ENCODE measurements around the gene YWHAG. TPM values are rescaled to one million over a fixed set of nuclear protein-coding genes. Genes with fewer than 3 reads are reported as not detected.

Gene YWHAG
- total and polyA plus RNA-seq, 2 experiments from 2014 or later, result 82.2 to 179 TPM

DNA sequence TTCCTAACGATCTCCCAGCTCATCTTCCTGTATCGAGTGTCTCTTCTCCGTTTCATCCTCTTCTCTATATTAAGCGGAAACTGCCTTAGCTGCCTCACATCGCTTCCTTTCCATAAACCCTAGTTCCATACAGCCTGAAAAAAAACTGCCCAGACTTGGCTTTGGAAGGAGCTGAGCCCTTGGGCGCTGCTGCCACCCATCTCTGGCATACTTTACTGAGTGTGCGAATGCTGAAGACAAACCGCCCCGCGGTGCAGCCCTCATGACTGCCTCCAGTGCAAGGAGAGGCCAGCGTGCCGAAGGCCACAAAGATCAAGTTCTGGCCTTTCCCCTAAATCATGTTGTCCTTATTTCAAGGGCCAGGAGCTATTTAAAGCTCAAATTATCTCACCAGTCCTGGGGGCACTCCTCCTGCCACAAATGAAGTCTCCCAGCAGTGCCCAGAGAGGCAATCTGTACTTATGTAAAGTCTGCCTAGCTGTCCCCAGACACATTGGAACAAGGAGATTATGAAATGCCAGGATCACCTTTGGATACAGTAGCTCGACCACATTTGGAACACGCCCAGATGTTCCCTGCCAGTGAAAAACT, 25.2 kb downstream of the YWHAG start (continued):
- TF ChIP-seq, protein P1, sequence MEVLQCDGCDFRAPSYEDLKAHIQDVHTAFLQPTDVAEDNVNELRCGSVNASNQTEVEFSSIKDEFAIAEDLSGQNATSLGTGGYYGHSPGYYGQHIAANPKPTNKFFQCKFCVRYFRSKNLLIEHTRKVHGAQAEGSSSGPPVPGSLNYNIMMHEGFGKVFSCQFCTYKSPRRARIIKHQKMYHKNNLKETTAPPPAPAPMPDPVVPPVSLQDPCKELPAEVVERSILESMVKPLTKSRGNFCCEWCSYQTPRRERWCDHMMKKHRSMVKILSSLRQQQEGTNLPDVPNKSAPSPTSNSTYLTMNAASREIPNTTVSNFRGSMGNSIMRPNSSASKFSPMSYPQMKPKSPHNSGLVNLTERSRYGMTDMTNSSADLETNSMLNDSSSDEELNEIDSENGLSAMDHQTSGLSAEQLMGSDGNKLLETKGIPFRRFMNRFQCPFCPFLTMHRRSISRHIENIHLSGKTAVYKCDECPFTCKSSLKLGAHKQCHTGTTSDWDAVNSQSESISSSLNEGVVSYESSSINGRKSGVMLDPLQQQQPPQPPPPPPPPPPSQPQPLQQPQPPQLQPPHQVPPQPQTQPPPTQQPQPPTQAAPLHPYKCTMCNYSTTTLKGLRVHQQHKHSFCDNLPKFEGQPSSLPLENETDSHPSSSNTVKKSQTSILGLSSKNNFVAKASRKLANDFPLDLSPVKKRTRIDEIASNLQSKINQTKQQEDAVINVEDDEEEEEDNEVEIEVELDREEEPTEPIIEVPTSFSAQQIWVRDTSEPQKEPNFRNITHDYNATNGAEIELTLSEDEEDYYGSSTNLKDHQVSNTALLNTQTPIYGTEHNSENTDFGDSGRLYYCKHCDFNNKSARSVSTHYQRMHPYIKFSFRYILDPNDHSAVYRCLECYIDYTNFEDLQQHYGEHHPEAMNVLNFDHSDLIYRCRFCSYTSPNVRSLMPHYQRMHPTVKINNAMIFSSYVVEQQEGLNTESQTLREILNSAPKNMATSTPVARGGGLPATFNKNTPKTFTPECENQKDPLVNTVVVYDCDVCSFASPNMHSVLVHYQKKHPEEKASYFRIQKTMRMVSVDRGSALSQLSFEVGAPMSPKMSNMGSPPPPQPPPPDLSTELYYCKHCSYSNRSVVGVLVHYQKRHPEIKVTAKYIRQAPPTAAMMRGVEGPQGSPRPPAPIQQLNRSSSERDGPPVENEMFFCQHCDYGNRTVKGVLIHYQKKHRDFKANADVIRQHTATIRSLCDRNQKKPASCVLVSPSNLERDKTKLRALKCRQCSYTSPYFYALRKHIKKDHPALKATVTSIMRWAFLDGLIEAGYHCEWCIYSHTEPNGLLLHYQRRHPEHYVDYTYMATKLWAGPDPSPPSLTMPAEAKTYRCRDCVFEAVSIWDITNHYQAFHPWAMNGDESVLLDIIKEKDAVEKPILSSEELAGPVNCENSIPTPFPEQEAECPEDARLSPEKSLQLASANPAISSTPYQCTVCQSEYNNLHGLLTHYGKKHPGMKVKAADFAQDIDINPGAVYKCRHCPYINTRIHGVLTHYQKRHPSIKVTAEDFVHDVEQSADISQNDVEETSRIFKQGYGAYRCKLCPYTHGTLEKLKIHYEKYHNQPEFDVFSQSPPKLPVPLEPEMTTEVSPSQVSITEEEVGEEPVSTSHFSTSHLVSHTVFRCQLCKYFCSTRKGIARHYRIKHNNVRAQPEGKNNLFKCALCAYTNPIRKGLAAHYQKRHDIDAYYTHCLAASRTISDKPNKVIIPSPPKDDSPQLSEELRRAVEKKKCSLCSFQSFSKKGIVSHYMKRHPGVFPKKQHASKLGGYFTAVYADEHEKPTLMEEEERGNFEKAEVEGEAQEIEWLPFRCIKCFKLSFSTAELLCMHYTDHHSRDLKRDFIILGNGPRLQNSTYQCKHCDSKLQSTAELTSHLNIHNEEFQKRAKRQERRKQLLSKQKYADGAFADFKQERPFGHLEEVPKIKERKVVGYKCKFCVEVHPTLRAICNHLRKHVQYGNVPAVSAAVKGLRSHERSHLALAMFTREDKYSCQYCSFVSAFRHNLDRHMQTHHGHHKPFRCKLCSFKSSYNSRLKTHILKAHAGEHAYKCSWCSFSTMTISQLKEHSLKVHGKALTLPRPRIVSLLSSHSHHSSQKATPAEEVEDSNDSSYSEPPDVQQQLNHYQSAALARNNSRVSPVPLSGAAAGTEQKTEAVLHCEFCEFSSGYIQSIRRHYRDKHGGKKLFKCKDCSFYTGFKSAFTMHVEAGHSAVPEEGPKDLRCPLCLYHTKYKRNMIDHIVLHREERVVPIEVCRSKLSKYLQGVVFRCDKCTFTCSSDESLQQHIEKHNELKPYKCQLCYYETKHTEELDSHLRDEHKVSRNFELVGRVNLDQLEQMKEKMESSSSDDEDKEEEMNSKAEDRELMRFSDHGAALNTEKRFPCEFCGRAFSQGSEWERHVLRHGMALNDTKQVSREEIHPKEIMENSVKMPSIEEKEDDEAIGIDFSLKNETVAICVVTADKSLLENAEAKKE (CRISPR knock-in tag; IDR thresholded peaks at IDR 0.05), result no peak
- no peak for TF ChIP-seq JUNB (IDR thresholded peaks at IDR 0.05; ENCODE audit: unreplicated experiment)
- TF ChIP-seq EZH2phosphoT487 (IDR thresholded peaks at IDR 0.05; ENCODE audit: unreplicated experiment), result no peak
- no peak for TF ChIP-seq NANOG (IDR thresholded peaks at IDR 0.05; ENCODE audit: borderline replicate concordance)
- no peak for TF ChIP-seq ZNF114 (CRISPR knock-in tag; IDR thresholded peaks at IDR 0.05)
- no peak for TF ChIP-seq POLR2AphosphoS5 (IDR thresholded peaks at IDR 0.05; ENCODE audit: low read depth)

DNA sequence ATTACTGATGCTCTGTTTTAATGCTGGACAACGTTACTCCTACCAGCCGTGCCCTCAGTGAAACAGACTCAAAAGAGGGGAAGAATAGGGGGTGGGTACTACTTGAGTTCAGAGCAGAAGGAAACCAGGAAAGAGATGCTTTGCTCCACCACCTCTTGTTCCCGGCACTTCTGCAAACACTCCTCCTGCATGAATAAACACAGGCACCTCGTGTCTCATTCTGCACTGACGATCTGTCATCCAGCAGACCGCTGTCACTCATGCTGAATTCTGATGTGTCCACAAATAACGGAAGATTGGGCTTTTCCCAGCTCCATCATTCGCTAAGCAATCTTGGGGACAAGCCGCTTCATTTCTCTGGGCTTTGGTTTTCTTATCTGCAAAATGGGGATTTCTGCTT, 26.7 kb downstream of the YWHAG start:
- DNase-seq (ENCODE audit: low spot score), result no peak
- TF ChIP-seq NANOG (IDR thresholded peaks at IDR 0.05; ENCODE audit: borderline replicate concordance), result no peak
- TF ChIP-seq CREB1 (CRISPR knock-in tag; IDR thresholded peaks at IDR 0.05; ENCODE audit: low read depth), result no peak
- TF ChIP-seq, protein P2, sequence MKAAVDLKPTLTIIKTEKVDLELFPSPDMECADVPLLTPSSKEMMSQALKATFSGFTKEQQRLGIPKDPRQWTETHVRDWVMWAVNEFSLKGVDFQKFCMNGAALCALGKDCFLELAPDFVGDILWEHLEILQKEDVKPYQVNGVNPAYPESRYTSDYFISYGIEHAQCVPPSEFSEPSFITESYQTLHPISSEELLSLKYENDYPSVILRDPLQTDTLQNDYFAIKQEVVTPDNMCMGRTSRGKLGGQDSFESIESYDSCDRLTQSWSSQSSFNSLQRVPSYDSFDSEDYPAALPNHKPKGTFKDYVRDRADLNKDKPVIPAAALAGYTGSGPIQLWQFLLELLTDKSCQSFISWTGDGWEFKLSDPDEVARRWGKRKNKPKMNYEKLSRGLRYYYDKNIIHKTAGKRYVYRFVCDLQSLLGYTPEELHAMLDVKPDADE (IDR thresholded peaks at IDR 0.05), result no peak
- no peak for TF ChIP-seq JUNB (IDR thresholded peaks at IDR 0.05; ENCODE audit: unreplicated experiment)
- TF ChIP-seq ZNF331 (CRISPR knock-in tag; IDR thresholded peaks at IDR 0.05; ENCODE audit: low read depth), result no peak
- TF ChIP-seq, protein P3, sequence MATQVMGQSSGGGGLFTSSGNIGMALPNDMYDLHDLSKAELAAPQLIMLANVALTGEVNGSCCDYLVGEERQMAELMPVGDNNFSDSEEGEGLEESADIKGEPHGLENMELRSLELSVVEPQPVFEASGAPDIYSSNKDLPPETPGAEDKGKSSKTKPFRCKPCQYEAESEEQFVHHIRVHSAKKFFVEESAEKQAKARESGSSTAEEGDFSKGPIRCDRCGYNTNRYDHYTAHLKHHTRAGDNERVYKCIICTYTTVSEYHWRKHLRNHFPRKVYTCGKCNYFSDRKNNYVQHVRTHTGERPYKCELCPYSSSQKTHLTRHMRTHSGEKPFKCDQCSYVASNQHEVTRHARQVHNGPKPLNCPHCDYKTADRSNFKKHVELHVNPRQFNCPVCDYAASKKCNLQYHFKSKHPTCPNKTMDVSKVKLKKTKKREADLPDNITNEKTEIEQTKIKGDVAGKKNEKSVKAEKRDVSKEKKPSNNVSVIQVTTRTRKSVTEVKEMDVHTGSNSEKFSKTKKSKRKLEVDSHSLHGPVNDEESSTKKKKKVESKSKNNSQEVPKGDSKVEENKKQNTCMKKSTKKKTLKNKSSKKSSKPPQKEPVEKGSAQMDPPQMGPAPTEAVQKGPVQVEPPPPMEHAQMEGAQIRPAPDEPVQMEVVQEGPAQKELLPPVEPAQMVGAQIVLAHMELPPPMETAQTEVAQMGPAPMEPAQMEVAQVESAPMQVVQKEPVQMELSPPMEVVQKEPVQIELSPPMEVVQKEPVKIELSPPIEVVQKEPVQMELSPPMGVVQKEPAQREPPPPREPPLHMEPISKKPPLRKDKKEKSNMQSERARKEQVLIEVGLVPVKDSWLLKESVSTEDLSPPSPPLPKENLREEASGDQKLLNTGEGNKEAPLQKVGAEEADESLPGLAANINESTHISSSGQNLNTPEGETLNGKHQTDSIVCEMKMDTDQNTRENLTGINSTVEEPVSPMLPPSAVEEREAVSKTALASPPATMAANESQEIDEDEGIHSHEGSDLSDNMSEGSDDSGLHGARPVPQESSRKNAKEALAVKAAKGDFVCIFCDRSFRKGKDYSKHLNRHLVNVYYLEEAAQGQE (IDR thresholded peaks at IDR 0.05; ENCODE audit: unreplicated experiment), result no peak
- TF ChIP-seq ZNF114 (CRISPR knock-in tag; IDR thresholded peaks at IDR 0.05), result no peak
- TF ChIP-seq EZH2phosphoT487 (IDR thresholded peaks at IDR 0.05; ENCODE audit: unreplicated experiment), result no peak
- TF ChIP-seq EZH2 (IDR thresholded peaks at IDR 0.05; ENCODE audit: low read depth, unreplicated experiment), result no peak
- TF ChIP-seq, protein P4, sequence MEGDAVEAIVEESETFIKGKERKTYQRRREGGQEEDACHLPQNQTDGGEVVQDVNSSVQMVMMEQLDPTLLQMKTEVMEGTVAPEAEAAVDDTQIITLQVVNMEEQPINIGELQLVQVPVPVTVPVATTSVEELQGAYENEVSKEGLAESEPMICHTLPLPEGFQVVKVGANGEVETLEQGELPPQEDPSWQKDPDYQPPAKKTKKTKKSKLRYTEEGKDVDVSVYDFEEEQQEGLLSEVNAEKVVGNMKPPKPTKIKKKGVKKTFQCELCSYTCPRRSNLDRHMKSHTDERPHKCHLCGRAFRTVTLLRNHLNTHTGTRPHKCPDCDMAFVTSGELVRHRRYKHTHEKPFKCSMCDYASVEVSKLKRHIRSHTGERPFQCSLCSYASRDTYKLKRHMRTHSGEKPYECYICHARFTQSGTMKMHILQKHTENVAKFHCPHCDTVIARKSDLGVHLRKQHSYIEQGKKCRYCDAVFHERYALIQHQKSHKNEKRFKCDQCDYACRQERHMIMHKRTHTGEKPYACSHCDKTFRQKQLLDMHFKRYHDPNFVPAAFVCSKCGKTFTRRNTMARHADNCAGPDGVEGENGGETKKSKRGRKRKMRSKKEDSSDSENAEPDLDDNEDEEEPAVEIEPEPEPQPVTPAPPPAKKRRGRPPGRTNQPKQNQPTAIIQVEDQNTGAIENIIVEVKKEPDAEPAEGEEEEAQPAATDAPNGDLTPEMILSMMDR (conservative IDR thresholded peaks at IDR 0.05; ENCODE audit: low read depth in 2 of 2), result no peak

More for the DNA sequence above, 26.7 kb downstream of the YWHAG start:
- no peak overlapping the region for H3K4me2 ChIP-seq
- H3K4me1 Mint-ChIP-seq, result peaks cover 40% of the 10 kb centered on the region
- no peak for ATAC-seq
- peaks cover 7% of the 10 kb centered on the region for H3K27me3 Mint-ChIP-seq (ENCODE audit: insufficient read depth, low read depth, poor library complexity)
- no peaks in the 10 kb centered on the region for H3K9me3 Mint-ChIP-seq
- no peak overlapping the region for H3K4me3 Mint-ChIP-seq
- H4K20me1 ChIP-seq (replicated peaks; ENCODE audit: insufficient read depth), result peaks cover 83% of the 10 kb centered on the region
- H3K9me2 ChIP-seq (ENCODE audit: insufficient read depth), result no peaks in the 10 kb centered on the region
- no peaks in the 10 kb centered on the region for H3K27me3 ChIP-seq (ENCODE audit: insufficient read depth)
- H3F3A ChIP-seq (replicated peaks; ENCODE audit: low read depth), result peaks cover 35% of the 10 kb centered on the region
- H3K27ac ChIP-seq (ENCODE audit: low read depth), result no peak overlapping the region; the same call in 1 of the 2 replicates
- H3K36me3 ChIP-seq (ENCODE audit: insufficient read depth), result peaks cover 28% of the 10 kb centered on the region; the same call in 1 of the 2 replicates
- peaks cover 78% of the 10 kb centered on the region for H3K36me3 Mint-ChIP-seq (ENCODE audit: low read depth)
- no peak overlapping the region for H3K27ac Mint-ChIP-seq
- peaks cover 7% of the 10 kb centered on the region for H3K4me1 ChIP-seq (ENCODE audit: insufficient read depth)
- H2AFZ ChIP-seq, result no peak overlapping the region
- H3K4me3 ChIP-seq, result no peak overlapping the region
- H3K79me2 ChIP-seq (replicated peaks; ENCODE audit: insufficient read depth), result peaks cover 99% of the 10 kb centered on the region
